PFSK-1 (cell line): Measurements from ENCODE around the gene MAN1C1.

Source experiments
- POLR2AphosphoS5 ChIP-seq: IDR thresholded peaks from 2 replicates; pipeline ENCODE4 v1.6.1; 2012; ENCODE audit warnings: low read depth, mild to moderate bottlenecking, control low read depth, low read length, moderate library complexity
- TAF1 ChIP-seq: IDR thresholded peaks from 2 replicates; pipeline ENCODE4 v1.6.1; 2012; ENCODE audit warnings: low read length, control low read depth, borderline replicate concordance; ENCODE audit not compliant: insufficient read depth
- TF ChIP-seq, protein P1 (sequence below), 2 experiments: IDR thresholded peaks; 2 replicates each; pipeline versions ENCODE4 v1.6.1 to v1.8.0; 2011 to 2012; ENCODE audit warnings: low read depth in 2 of 2, low read length in 2 of 2, control low read depth in 1 of 2, inconsistent platforms in 1 of 2, mild to moderate bottlenecking in 1 of 2, moderate library complexity in 1 of 2; ENCODE audit not compliant: insufficient read depth in 1 of 2

DNA sequence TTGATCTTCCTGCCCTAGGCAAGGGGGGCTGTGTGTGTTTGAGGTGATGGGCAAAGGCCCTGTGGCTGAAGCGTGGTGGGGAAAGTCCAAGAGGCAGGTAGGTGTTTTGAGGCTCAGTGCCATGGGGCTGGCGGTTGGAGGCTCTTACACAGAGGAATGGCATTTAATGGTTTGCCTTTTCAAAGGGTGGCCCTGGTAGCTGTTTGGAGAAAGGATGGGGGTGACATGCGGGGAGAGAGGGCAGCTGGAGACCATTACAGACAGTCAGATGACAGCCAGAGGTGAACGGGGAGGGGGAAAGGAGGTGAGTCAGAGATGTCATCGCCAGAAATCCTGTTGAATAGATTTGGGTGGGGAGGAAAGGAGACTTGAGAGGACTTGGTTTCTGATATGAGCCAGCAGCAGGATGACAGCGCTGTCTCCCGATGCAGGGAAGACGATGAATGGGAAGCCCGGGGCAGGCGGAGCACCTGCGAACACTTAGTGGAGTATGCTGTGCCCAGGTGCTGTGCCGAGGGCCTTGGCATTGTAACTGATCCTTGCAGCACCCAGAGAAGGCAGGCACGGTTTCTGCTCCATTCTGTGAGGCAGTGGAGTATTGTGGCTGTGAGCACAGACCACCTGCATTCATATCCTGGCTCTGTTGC is 56.3 kb downstream of the MAN1C1 start:
- TF ChIP-seq, protein P1, sequence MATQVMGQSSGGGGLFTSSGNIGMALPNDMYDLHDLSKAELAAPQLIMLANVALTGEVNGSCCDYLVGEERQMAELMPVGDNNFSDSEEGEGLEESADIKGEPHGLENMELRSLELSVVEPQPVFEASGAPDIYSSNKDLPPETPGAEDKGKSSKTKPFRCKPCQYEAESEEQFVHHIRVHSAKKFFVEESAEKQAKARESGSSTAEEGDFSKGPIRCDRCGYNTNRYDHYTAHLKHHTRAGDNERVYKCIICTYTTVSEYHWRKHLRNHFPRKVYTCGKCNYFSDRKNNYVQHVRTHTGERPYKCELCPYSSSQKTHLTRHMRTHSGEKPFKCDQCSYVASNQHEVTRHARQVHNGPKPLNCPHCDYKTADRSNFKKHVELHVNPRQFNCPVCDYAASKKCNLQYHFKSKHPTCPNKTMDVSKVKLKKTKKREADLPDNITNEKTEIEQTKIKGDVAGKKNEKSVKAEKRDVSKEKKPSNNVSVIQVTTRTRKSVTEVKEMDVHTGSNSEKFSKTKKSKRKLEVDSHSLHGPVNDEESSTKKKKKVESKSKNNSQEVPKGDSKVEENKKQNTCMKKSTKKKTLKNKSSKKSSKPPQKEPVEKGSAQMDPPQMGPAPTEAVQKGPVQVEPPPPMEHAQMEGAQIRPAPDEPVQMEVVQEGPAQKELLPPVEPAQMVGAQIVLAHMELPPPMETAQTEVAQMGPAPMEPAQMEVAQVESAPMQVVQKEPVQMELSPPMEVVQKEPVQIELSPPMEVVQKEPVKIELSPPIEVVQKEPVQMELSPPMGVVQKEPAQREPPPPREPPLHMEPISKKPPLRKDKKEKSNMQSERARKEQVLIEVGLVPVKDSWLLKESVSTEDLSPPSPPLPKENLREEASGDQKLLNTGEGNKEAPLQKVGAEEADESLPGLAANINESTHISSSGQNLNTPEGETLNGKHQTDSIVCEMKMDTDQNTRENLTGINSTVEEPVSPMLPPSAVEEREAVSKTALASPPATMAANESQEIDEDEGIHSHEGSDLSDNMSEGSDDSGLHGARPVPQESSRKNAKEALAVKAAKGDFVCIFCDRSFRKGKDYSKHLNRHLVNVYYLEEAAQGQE (IDR thresholded peaks at IDR 0.05; ENCODE audit: insufficient read depth in 1 of 2, low read depth in 2 of 2, low read length in 2 of 2): no peak
- no peak for TF ChIP-seq POLR2AphosphoS5
- TF ChIP-seq TAF1: no peak
